Stimulated activated CD8-positive, alpha-beta memory T cell treated with anti-CD3 and anti-CD28 coated beads, Interleukin-15, amount 100 ng/mL, for 48 hours (primary cell): ENCODE results near the gene PPP2R2C.

Source experiments
- DNase-seq, 2 donors: peaks; one replicate each; pipeline ENCODE4 v3.0.0-alpha.2; 2020; ENCODE audit warnings: low read depth in 2 of 2

PPP2R2C gene

GRCh38 chr4:6383009-6383404 is 89.4 kb downstream of the PPP2R2C start:
- DNase-seq: no peak

GRCh38 chr4:6381571-6382123 is 90.8 kb downstream of the PPP2R2C start:
- DNase-seq: no peak

- no peak for DNase-seq
Observed at GRCh38 chr4:6380746-6381410, 91.5 kb downstream of the PPP2R2C start.

GRCh38 chr4:6379767-6380745 is 92.4 kb downstream of the PPP2R2C start:
- no peak for DNase-seq

- no peak for DNase-seq
Observed at GRCh38 chr4:6378493-6379445, 93.6 kb downstream of the PPP2R2C start.

GRCh38 chr4:6377626-6378492 is 94.6 kb downstream of the PPP2R2C start:
- no peak for DNase-seq

GRCh38 chr4:6375620-6376295 is 96.7 kb downstream of the PPP2R2C start:
- DNase-seq: no peak

- DNase-seq: no peak
Observed at GRCh38 chr4:6374575-6374974, 97.8 kb downstream of the PPP2R2C start.

GRCh38 chr4:6373541-6374410 is 98.6 kb downstream of the PPP2R2C start:
- no peak for DNase-seq

GRCh38 chr4:6372649-6373525 is 99.5 kb downstream of the PPP2R2C start:
- peak in 1 of 2 donors; percentile 3 for DNase-seq

- no peak for DNase-seq
Observed at GRCh38 chr4:6371812-6372211, 100.6 kb downstream of the PPP2R2C start.

- no peak for DNase-seq
Observed at GRCh38 chr4:6371271-6371670, 101.1 kb downstream of the PPP2R2C start.

GRCh38 chr4:6369924-6370645 is 102.3 kb downstream of the PPP2R2C start:
- no peak for DNase-seq

- no peak for DNase-seq
Observed at GRCh38 chr4:6369511-6369910, 102.9 kb downstream of the PPP2R2C start.

- DNase-seq: no peak
Observed at GRCh38 chr4:6369035-6369434, 103.4 kb downstream of the PPP2R2C start.

GRCh38 chr4:6368601-6369000 is 103.8 kb downstream of the PPP2R2C start:
- no peak for DNase-seq

GRCh38 chr4:6368096-6368495 is 104.3 kb downstream of the PPP2R2C start:
- DNase-seq: no peak
